IgD-negative memory B cell (primary cell): Measurements from ENCODE around the gene LHX6. TPM values are rescaled to one million over a fixed set of nuclear protein-coding genes. Genes with fewer than 3 reads are reported as not detected.

Source experiments
- H3K27ac Mint-ChIP-seq, 3 donors: one replicate each; pipeline ENCODE4 v1.8.0; 2020 to 2022; ENCODE audit warnings: mild to moderate bottlenecking in 3 of 3, mixed read lengths in 3 of 3, moderate library complexity in 1 of 3
- H3K27me3 Mint-ChIP-seq: one replicate; pipeline ENCODE4 v1.8.0; 2021; ENCODE audit warnings: mixed read lengths
- H3K36me3 Mint-ChIP-seq: one replicate; pipeline ENCODE4 v1.8.0; 2020; ENCODE audit warnings: mild to moderate bottlenecking, mixed read lengths
- H3K4me1 Mint-ChIP-seq, 3 donors: one replicate each; pipeline ENCODE4 v1.8.0; 2020 to 2022; ENCODE audit warnings: mixed read lengths in 3 of 3, mild to moderate bottlenecking in 1 of 3
- H3K4me3 Mint-ChIP-seq, 4 donors: one replicate each; pipeline ENCODE4 v1.8.0; 2020 to 2022; ENCODE audit warnings: mild to moderate bottlenecking in 4 of 4, mixed read lengths in 4 of 4, moderate library complexity in 3 of 4
- H3K9me3 Mint-ChIP-seq, 3 donors: one replicate each; pipeline ENCODE4 v1.8.0; 2020 to 2021; ENCODE audit warnings: mixed read lengths in 3 of 3, mild to moderate bottlenecking in 1 of 3
- polyA plus RNA-seq: library from polyadenylated mRNA; unstranded; fragments of 300-500 nt; fragmentation: Illumina TruSeq; gene quantifications from one replicate; pipeline ENCODE4 v1.2.3, GENCODE V29; 2021

The LHX6 gene
- polyA plus RNA-seq: not detected

DNA sequence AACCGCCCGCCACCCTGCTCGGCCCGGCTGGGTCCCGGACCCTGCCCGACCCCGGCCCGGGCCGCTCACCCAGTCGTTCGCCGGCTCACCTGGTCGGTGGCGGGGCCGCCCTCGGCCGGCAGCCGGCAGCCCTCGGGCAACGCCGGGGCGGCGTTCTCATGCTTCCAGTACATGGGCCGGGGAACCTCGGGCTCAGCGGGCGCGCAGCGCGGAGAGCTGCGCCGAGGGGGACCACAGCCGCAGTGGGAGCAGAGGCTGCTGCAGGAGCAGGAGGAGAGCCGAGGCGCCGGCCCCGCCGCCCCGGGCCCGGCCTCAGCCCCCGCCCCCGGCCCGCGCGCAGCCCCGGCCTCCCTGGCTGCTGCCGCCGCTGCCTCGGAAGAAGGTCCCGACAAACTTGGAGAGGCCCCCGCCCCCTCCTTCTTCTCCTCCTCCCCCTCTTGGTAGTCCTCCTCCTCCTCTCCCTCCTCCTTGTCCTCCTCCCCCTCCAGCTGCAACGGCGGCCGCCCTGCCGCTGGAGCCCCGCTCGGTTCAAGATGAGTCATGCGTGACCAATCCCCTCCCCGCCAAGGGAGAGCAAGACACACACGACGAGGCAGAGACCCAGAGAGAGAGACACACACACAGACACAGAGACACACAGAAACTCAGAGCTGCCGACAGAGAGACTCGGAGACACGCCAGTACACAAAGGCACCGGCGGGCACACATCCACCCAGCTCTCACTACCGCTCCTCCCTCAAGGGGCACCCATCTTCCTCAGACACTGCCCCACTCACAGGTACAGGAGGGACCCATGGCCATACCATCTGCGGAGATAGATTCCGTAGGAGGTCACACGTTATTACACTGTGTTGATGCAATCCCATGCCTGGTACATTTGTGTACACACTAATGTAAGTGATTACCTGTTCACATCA is at the start of gene LHX6:
Gene LHX6, minus strand, starts transcription at position 390 of the 917 bp plus-strand sequence. Its CDS starts 217 bp downstream, at position 173.
- H3K4me1 Mint-ChIP-seq: no peaks in the 10 kb centered on the region
- peak within 1 kb of the TSS; percentile 38 to 84 (median 77) for H3K4me3 Mint-ChIP-seq
- no peaks in the 10 kb centered on the region for H3K9me3 Mint-ChIP-seq
- peaks cover 32% of the 10 kb centered on the region for H3K27me3 Mint-ChIP-seq
- no peak within 1 kb of the TSS for H3K27ac Mint-ChIP-seq
- H3K36me3 Mint-ChIP-seq: no peaks in the 10 kb centered on the region

DNA sequence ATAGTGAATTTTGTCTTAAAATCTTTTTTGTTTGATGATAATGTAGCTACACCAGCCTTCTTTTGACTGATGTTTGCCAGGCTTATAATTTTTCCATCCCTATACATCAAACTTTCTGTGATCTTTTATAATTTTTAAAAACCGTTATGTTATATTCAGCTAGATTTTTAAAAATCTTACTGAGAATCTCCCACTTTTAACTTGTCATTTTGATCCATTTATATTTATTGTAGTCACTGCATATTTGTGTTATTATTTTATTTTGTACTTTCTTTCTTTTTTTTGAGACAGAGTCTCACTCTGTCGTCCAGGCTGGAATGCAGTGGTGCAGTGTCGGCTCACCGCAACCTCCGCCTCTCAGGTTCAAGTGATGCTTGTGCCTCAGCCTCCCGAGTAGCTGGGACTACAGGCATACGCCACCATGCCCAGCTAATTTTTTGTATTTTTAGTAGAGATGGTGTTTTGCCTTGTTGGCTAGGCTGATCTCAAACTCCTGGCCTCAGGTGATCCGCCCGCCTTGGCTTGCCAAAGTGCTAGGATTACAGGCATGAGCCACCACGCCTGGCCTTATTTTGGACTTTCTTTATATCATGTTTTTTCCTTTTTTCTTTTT is 48.6 kb upstream of the LHX6 start:
- peak overlapping the region in 1 of 4 donors; percentile 65 for H3K4me3 Mint-ChIP-seq
- no peaks in the 10 kb centered on the region for H3K27me3 Mint-ChIP-seq
- peaks cover 6 to 17% (median 9%) of the 10 kb centered on the region in 3 donors for H3K4me1 Mint-ChIP-seq
- H3K27ac Mint-ChIP-seq: no peak overlapping the region
- H3K9me3 Mint-ChIP-seq: peaks cover 0 to 3% (median 1%) of the 10 kb centered on the region in 3 donors
- peaks cover 18% of the 10 kb centered on the region for H3K36me3 Mint-ChIP-seq

DNA sequence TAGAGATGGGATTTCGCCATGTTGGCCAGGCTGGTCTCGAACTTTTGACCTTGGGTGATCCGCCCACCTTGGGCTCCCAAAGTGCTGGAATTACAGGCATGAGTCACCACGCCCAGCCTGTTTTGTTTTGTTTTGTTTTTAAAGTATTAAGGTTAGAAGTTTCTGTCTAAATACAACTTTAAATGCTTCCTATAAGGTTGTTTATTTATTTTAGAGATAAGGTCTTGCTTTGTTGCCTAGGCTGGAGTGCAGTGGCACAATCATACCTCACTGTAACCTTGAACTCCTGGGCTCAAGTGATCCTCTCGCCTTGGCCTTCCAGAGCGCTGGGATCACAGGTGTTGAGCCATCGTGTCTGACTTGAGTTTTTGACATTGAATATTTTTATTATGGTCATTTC is 47.3 kb upstream of the LHX6 start:
- peaks cover 0 to 3% (median 1%) of the 10 kb centered on the region in 3 donors for H3K9me3 Mint-ChIP-seq
- peaks cover 6 to 19% (median 11%) of the 10 kb centered on the region in 3 donors for H3K4me1 Mint-ChIP-seq
- no peaks in the 10 kb centered on the region for H3K27me3 Mint-ChIP-seq
- peaks cover 19% of the 10 kb centered on the region for H3K36me3 Mint-ChIP-seq
- H3K4me3 Mint-ChIP-seq: no peak overlapping the region
- H3K27ac Mint-ChIP-seq: no peak overlapping the region

DNA sequence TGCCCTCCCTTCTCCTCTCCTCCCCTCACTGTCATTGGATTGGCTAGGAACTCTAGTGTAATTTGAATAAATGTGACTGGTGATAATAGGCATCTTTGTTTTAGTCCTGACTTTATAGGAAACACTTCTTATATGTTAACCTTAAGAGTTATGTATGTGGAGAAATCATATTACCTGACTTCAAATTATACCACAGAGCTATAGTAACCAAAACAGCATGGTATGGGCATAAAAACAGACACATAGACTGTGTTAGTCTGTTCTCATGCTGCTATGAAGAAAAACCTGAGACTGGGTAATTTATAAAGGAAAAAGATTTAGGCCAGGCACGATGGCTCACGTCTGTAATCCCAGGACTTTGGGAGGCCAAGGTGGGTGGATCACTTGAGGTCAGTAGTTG is 45.3 kb upstream of the LHX6 start:
- Mint-ChIP-seq H3K27me3 (no peaks in the 10 kb centered on the region), H3K4me1 (peaks cover 13 to 19% (median 15%) of the 10 kb centered on the region in 3 donors), H3K27ac (no peak overlapping the region), H3K9me3 (peaks cover 0 to 3% (median 1%) of the 10 kb centered on the region in 3 donors), H3K4me3 (peak overlapping the region in 1 of 4 donors; percentile 10), H3K36me3 (peaks cover 19% of the 10 kb centered on the region)

DNA sequence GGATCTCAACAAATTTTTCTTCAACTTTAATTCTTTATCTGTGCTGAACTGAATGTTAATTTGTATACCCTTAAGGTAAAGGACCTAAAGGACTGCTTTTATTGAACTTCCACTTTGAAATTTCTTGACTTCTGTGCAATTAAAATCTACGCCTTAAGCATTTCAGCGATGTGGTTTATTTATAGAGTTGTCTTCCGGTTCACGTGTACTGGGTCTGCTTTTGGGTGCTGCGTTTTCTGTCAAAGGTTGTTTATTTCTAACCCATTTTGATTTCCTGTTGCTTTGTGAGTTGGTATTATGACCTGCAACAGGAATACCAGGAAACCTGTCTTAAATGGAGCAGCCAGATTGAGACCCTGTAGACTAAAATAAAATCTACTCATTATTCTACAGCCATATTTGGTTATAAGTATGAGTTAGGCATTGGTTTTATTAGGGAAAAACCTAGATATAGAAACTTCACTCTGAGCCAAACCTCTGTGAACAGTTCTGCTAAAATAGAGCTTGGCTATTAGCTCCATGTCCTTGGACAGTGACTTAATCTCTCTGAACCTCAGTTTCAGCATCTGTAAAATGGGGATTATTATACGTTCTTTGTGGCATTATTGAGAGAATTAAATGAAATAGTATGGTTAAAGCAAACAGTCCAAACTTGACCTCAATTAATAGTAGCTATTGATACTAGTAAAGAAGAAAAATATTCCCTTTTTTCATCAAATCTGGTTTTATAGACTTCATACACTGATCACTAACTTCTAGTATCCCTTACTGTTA is 39.5 kb upstream of the LHX6 start:
- H3K4me3 Mint-ChIP-seq: peak overlapping the region; percentile 10 to 82 (median 46)
- no peaks in the 10 kb centered on the region for H3K27me3 Mint-ChIP-seq
- H3K4me1 Mint-ChIP-seq: peaks cover 21 to 41% (median 37%) of the 10 kb centered on the region in 3 donors
- peak overlapping the region; percentile 24 to 75 (median 31) for H3K27ac Mint-ChIP-seq
- H3K36me3 Mint-ChIP-seq: peaks cover 2% of the 10 kb centered on the region
- H3K9me3 Mint-ChIP-seq: no peaks in the 10 kb centered on the region

DNA sequence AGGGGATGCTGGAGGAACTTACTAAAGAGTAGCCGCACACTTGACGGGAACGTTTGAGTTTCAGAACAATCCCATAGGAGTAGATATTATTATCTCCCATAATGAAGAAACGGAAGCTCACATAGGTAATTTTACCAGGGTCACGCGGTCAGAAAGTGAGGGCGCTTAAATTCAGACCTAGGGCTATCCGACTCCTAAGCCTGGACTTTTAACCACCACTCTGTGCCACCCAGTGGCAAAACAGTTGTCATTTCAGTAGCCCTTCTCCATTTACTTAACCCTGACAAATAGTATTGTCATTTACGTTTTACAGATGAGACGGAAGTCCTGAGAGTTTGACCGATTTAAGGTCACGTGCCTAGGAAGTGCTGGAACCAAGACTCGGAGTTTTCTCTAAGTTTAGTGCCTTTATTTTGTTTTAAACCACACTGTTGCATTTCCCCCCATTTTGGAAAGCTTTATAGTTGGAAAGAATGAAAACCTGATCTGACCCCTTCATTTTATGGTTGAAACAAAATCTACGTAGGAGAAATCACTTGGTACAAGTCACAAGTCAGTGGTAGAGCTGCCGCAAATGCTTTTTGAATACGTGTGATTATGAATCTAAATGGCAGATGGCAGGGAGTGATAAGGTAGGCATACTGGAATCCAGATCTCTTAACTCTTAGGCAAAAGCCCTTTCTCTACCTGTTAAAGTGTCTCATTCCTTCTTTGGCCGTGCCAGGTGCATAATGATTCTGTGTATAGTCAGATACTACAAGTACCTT is 36.6 kb upstream of the LHX6 start:
- Mint-ChIP-seq H3K27ac (peak overlapping the region; percentile 98 to 100 (median 98)), H3K9me3 (no peaks in the 10 kb centered on the region), H3K36me3 (no peaks in the 10 kb centered on the region), H3K4me3 (peak overlapping the region; percentile 94 to 99 (median 97)), H3K4me1 (peaks cover 29 to 49% (median 33%) of the 10 kb centered on the region in 3 donors), H3K27me3 (no peaks in the 10 kb centered on the region)

DNA sequence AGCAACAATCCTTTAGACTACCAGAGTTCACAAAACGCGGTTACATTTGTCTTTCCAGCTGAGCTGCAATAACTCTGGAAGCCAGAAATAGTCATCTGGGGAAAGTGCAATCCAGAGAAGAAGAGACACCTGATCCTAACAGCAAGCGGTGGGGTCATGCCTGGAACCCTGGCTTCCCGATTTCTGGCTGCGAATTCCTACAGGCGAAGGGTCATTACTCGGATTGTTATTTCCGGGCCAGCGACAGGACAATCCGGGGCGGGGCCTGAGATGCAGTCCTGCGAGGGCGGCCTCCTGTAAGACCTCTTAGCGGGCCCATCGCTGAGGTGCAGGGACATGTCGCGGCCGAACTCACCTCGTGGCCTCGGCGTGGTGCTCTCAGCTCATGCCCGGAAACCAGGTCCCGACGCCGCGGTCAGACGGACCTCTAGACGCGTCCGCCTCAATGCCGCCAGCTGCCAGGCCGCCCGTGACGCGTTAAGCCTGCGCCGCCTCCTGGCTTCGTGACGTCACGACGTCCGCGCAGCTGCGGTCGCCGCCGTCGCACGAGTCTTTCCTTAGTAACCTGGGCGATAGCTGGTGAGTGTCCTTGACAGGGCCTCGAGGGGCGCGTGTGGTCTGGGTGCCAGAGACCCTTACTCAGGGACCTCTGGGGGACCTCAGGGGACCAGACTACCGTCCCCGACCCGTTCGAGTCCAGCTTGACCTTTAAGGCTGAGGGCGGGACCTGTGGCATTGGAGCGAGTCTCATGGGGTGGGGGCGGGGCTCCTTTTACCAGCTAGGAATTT is 35.8 kb upstream of the LHX6 start, which contains the start of the genes MRRF and RBM18:
Gene MRRF, plus strand, starts transcription at position 523 of the 789 bp plus-strand sequence. CDS start 6,010 bp downstream, outside the sequence.
Gene RBM18, minus strand, starts transcription at position 481 of the 789 bp plus-strand sequence. CDS start 3,348 bp downstream, outside the sequence.
- H3K4me1 Mint-ChIP-seq: peaks cover 27 to 49% (median 33%) of the 10 kb centered on the region in 3 donors
- H3K9me3 Mint-ChIP-seq: no peaks in the 10 kb centered on the region
- H3K36me3 Mint-ChIP-seq: no peaks in the 10 kb centered on the region
- H3K27me3 Mint-ChIP-seq: no peaks in the 10 kb centered on the region
- H3K27ac Mint-ChIP-seq: peak within 1 kb of the TSS; percentile 98 to 100 (median 98)
- peak within 1 kb of the TSS; percentile 94 to 99 (median 97) for H3K4me3 Mint-ChIP-seq

DNA sequence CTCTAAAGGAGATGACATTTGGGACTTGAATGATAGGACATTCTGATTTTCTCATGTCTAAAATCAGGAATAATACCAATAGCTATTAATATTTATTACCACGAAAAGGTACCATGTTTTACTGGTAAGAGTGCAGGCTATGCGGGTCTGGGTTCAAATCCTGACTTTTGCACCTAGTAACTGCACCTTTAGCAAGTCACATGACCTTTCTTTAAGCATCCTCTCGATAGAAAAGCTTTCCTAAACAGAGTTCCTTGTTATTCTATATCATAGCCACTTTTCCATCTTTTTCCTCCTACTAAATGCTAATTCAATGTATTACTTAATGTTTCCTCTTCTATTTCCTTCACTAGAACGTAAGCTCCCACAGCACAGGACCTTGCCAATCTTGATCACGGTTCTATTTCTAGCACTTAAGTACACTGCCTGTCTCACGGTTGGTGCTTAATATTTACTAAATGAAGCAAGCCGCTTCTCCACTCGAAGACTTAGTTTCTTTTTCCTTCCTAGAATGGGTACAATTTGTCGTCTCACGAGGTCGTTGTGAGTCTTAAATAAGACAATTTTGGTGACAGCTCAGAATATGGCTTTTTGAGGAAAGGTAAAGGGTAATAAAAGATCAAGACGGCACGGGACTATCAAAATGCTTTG is 35.1 kb upstream of the LHX6 start:
- no peaks in the 10 kb centered on the region for H3K36me3 Mint-ChIP-seq
- H3K27ac Mint-ChIP-seq: peak overlapping the region; percentile 98 to 100 (median 98)
- H3K9me3 Mint-ChIP-seq: no peaks in the 10 kb centered on the region
- H3K4me3 Mint-ChIP-seq: peak overlapping the region; percentile 94 to 99 (median 97)
- H3K4me1 Mint-ChIP-seq: peaks cover 29 to 51% (median 40%) of the 10 kb centered on the region in 3 donors
- no peaks in the 10 kb centered on the region for H3K27me3 Mint-ChIP-seq

DNA sequence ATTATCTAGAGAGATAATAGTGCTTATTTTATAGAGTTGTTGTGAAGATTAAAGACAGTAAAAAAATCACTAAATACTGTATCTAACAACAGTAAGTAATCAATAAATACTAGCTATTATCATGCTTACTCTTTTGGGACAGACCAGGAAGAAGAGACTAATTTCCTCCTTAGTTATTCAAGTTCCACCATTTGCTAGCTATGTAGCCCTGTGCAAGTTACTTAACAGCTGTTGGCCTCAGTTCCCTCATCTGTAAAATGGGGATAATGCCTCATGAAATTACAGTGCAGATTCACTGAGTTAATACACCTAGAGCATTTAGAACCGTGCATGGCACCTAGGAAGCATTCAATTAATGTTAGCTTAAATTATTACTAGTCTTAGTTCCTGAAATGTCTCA is 33.3 kb upstream of the LHX6 start:
- Mint-ChIP-seq H3K4me3 (peak overlapping the region in 2 of 4 donors; percentile 65 to 94), H3K27ac (peak overlapping the region in 2 of 3 donors; percentile 59 to 67), H3K27me3 (no peaks in the 10 kb centered on the region), H3K9me3 (no peaks in the 10 kb centered on the region), H3K36me3 (no peaks in the 10 kb centered on the region), H3K4me1 (peaks cover 32 to 41% (median 40%) of the 10 kb centered on the region in 3 donors)

DNA sequence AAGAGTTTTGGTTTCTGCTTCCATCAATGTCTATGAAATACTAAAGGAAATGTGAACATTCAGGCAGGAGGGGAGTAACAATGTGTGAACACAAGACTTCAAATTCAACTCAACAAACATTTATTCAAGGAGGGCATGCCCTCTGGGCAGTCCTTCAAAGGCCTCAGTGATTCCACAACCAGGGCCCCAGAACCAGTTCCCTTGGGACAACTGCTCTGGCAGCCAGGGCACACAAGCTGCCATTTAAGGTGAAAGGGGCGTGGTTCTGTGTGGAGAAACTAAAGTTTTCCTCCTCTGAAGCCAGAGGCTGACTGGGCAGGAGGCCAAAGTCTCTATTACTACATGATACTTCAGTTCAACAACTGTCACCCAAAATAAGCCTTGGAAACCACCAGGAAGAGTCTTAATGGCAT is 32.7 kb upstream of the LHX6 start:
- peak overlapping the region in 1 of 4 donors; percentile 94 for H3K4me3 Mint-ChIP-seq
- no peaks in the 10 kb centered on the region for H3K27me3 Mint-ChIP-seq
- H3K36me3 Mint-ChIP-seq: no peaks in the 10 kb centered on the region
- H3K9me3 Mint-ChIP-seq: no peaks in the 10 kb centered on the region
- H3K4me1 Mint-ChIP-seq: peaks cover 32 to 41% (median 40%) of the 10 kb centered on the region in 3 donors
- peak overlapping the region in 1 of 3 donors; percentile 67 for H3K27ac Mint-ChIP-seq

DNA sequence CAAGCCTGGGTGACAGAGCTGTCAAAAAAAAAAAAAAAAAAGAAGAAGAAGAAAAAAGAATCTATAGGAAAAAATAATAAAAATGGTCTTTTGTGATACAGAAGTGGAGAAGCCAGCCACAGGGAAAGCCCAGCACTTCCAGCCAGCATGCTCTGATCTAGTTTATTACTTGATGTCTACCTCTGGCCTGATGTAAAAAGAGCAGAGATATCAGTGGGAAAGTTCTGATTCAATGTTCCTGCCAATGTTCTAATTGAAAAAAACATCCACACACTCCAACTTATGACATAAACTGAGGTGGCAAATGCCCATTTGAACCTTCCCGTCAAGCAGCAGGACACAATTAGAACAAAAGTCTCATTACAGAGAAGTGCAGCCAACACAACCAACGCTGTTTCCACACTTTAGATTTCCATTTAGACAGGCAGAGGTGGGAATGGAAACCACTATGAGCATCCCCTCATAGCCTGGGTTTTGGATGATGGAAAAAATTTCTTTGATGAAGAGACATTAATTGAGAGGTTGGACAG is 30.2 kb upstream of the LHX6 start:
- Mint-ChIP-seq H3K27me3 (no peaks in the 10 kb centered on the region), H3K36me3 (peaks cover 3% of the 10 kb centered on the region), H3K27ac (peak overlapping the region in 1 of 3 donors; percentile 52), H3K4me3 (no peak overlapping the region), H3K4me1 (peaks cover 22 to 31% (median 25%) of the 10 kb centered on the region in 3 donors), H3K9me3 (no peaks in the 10 kb centered on the region)

DNA sequence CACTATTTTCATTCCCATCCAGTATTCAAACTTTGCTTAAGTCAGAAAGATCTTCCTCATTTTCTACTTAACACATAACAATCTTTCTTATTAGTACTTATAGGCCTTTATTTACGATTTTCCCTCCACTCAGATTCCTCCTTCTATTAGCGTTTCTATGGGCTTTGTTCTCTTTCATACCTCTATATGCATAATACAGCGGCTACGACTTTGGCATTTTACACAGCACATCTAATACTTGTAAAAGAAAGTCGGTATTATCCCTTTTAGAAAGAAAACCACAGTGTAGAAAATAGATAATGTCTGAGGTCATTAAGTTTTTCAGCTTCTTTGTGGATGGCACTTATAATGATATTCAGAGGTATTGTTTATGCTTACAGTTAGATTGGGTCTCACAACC is 27.4 kb upstream of the LHX6 start:
- H3K27me3 Mint-ChIP-seq: no peaks in the 10 kb centered on the region
- H3K4me1 Mint-ChIP-seq: peaks cover 9 to 17% (median 11%) of the 10 kb centered on the region in 3 donors
- no peaks in the 10 kb centered on the region for H3K9me3 Mint-ChIP-seq
- H3K36me3 Mint-ChIP-seq: peaks cover 3% of the 10 kb centered on the region
- no peak overlapping the region for H3K4me3 Mint-ChIP-seq
- H3K27ac Mint-ChIP-seq: no peak overlapping the region
